Activated CD8-positive, alpha-beta memory T cell treated with anti-CD3 and anti-CD28 coated beads, Interleukin-2, amount 50 U/mL, for 24 hours (primary cell): ENCODE data around the gene PADI4.

Experiments used
- DNase-seq: peaks from one replicate; pipeline ENCODE4 v3.0.0-alpha.2; 2020; ENCODE audit errors: extremely low read depth

Gene PADI4, protein sequence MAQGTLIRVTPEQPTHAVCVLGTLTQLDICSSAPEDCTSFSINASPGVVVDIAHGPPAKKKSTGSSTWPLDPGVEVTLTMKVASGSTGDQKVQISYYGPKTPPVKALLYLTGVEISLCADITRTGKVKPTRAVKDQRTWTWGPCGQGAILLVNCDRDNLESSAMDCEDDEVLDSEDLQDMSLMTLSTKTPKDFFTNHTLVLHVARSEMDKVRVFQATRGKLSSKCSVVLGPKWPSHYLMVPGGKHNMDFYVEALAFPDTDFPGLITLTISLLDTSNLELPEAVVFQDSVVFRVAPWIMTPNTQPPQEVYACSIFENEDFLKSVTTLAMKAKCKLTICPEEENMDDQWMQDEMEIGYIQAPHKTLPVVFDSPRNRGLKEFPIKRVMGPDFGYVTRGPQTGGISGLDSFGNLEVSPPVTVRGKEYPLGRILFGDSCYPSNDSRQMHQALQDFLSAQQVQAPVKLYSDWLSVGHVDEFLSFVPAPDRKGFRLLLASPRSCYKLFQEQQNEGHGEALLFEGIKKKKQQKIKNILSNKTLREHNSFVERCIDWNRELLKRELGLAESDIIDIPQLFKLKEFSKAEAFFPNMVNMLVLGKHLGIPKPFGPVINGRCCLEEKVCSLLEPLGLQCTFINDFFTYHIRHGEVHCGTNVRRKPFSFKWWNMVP

DNA sequence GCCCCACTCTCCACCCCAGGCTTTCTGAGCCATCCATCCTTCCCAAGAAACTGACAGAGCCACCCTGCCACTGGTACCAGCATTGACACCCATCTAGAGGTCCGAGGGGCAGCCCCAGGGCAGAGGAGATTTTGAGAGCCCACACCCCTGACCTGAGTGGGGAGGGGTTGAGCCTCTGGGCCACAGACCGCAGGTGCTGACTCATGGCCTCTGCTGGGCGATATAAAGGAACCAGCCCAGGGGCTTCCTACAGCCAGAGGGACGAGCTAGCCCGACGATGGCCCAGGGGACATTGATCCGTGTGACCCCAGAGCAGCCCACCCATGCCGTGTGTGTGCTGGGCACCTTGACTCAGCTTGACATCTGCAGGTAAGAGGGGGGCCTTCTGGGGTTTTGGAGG, at the start of gene PADI4:
TSS of gene PADI4 (plus strand) at position 252 of the 400 bp plus-strand sequence. CDS start at position 278, 26 bp downstream.
- no peak for DNase-seq

DNA sequence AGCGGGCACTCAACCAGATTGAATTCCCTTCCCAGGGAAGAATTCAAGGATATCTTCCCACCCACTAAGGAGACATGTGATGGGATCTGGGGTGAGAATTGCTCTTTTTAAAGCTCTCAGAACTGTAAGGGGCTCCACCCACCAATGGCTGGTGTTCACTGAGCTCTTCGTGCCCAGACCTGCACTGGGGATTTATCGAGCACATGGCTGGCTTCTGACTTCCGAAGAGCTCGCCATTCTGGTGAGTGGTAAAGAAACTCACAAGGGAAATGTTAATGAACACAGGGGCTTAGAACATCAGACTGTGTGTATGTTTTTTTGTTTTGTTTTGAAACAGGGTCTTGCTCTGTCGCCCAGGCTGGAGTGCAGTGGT, 49.3 kb upstream of the PADI4 start:
- no peak for DNase-seq

DNA sequence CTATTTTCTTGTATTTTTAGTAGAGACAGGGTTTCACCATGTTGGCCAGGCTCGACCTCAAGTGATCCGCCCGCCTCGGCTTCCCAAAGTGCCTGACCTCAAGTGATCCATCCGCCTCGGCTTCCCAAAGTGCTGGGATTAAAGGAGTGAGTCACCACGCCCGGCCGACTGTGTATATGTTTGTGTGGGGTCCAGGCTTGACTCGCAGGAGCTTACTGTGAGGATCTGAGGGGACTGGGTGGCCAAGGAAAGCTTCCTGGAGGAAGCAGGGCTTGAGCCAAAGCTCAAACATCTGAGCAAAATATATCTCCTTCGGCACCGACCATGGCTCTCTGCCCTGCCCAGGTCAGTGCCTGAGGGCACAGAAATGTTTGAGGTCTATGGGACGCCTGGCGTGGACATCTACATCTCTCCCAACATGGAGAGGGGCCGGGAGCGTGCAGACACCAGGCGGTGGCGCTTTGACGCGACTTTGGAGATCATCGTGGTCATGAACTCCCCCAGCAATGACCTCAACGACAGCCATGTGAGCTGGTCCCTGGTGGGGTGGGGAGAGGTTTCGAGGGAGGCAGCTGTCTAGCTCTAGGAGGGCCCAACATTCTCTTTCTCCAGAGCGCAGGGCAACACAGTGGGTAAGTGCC, 48.6 kb upstream of the PADI4 start:
- DNase-seq, result no peak

DNA sequence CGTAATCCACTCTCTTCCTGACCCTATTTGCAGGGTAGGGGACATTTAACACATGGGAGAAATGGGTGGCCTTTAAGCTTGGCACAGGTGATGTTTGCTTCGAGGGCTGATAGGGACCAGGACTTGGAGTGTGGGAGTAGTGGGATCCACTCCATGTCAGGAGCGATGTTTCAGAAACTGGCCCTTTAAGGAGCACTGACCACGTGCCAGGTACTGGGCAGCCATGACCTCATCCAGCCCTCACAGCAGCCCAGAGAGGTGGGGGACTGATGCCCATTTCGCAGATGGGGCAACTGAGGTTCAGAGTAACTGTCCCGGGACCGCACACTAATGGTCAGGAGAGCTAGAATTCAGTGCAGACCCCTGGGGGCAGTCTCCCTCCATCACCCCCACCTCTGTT, 47.7 kb upstream of the PADI4 start:
- DNase-seq, result no peak

DNA sequence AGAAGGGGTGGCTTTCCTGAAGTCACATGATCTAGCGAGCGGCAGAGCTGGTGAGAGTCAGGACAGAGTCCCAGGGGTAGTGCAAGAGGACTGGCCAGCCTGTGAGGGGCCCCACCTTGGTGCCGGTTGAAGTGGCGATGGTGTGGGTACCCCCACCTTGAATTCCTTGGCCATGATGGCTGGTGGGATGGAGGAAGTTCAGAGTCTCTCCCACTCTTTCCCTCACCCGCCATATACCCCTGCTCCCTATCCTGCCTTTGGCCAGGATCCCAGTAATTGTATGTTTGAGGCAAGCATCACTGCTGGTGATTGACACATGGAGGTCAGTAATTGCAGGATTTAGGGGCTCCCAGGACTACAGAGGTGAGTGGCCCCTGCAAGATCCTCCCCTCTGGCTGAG, 47.3 kb upstream of the PADI4 start:
- no peak for DNase-seq

DNA sequence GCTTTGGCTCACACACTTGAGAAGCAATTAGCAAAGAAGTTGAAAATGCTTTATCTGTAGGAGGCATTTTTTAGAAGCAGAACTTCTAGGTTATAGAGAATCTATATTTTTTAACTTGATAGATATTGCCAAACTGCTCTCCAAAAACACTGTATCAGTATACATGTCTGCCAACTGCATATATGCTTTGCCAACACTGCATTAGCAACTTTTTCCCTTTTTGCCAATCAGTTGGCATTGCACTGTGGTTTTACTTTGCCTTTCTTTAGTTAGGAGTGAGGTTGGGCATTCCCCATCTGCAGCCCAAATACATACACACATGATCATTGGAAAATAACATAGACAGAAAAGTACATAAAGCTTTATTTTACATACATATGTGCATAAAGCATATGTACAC, 44.1 kb upstream of the PADI4 start:
- no peak for DNase-seq

DNA sequence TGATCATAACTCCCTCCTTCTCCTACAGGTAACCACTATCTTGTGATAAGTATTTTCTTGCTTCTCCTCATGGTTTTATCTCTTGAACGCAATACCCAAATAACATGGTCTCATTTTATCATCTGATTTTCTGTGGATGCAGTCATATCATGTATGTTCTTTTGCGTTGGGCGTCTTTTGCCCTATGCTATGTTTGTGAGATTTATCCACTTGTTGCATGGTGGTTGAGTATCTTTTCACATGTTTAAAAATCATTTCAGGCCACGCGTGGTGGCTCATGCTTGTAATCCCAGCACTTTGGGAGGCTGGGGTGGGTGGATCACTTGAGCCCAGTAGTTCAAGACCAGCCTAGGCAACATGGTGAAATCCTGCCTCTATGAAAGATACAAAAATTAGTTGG, 43.5 kb upstream of the PADI4 start:
- DNase-seq, result no peak

DNA sequence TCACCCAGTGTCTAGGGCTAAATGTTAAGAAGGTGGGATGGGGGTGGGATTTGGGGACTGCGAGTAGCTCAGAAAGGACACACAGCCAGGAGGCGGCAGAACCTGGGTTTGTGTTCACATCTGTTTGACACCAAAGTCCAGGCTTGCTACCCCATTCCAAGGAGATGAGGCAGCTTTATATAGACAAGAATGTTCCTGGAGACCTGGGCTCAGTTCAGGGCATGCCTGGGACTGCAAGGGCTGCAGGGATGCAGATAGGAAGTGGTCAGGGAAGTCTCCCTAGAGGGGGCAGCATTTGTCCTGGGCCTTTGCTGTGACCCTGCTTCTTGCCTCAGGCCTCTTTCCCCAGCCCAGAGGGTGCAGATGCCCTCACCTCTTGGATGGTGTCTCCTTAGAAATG, 42.8 kb upstream of the PADI4 start:
- DNase-seq, result no peak

DNA sequence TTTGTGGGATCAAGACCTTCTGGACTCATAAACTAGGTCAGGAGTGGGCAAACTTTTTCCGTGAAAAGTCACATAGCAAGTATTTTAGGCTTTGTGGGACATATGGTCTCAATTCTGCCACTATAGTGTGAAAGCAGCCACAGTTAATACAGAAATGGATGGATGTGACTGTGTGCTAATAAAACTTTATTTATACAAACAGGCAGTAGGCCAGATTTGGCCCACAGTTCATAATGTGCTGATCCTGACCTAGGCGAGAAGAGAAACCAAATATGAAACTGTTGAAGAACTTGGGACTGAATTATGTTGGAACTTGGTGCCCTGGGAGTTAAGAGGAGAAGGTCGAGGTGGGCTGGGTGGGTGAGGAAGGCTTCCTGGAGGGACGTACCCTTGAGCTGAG, 42.0 kb upstream of the PADI4 start:
- DNase-seq, result no peak

DNA sequence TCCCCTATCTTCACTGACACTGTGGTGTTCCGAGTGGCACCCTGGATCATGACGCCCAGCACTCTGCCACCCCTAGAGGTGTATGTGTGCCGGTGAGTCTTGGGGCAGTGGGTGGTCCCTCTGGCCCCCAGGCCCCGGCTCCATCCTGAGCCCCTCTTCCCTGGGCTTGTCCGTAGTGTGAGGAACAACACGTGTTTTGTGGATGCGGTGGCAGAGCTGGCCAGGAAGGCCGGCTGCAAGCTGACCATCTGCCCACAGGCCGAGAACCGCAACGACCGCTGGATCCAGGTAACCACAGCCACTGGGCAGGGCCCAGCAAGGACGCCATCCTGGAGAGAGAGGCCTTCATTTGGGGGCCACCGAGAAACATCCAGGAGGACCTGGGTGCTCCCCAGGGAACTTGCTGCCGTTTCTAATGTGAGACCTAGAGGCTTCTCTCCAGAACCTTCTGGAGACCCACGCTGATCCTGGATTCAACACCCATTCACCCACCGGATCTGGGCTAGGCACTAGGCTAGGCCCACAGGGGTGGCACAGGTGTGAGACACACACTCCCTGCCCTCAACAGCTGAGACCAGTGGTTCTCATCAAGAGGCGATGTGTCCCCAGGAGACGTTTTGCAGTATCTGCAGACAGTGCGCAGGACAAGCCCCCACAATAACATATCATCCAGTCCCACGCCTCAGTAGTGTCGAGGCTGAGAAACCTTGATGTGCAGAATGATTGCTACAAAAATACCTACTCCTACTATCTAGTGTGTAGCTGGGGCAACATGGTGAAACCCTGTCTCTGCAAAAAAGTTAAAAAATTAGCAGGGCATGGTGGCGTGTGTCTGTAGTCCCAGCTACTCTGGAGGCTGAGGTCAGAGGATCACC, 36.9 kb upstream of the PADI4 start:
- no peak for DNase-seq

DNA sequence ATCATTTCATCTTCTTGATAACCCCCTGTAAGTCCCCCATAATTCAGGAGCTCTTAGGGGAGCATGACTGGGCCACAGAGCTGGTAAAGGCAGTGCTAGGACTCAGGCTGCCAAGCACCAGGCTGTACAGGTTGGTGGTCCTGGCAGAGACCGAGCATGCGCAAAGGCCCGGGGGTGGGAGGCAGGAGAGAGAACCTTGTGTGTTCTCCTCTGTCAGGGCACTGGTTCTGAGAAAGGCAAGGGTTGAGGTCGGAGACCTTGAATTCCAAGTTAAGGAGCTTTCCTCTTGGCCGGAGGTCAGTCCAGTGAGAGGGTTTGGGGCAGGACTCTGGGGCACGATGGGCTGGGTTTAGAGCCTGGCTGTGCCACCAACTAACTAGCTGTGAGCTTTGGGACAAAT, 35.9 kb upstream of the PADI4 start:
- DNase-seq, result no peak

DNA sequence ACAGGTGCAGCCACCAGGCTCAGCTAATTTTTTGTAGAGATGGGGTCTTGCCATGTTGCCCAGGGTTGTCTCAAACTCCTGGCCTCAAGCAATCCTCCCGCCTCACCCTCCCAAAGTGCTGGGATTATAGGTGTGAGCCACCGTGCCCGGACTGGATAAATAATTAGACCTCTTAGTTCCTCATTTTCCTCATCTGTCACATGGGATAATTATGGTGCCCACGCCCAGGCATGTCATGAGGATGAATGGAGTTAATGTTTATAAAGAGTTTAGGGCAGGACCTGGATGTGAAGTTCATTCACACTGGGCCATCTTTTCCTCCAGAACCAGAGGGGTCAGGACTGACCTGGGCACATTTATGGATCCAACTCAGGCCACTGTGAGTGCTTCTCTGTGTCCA, 35.4 kb upstream of the PADI4 start:
- DNase-seq, result no peak

DNA sequence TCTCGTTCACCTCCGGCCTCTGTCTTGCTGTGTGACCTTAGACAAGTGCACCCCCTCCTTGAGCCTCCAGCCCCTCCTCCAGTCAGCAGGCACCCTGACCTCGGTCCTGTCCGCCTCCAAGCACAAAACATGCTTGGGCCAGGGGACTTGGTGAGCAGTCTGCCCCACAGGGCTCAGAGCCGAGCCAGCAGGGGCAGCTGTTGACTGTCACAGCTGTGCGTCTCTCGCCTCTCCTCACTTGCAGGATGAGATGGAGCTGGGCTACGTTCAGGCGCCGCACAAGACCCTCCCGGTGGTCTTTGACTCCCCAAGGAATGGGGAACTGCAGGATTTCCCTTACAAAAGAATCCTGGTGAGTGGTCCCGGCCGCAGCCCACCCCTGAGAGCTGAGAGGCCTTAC, 34.9 kb upstream of the PADI4 start:
- DNase-seq, result no peak

DNA sequence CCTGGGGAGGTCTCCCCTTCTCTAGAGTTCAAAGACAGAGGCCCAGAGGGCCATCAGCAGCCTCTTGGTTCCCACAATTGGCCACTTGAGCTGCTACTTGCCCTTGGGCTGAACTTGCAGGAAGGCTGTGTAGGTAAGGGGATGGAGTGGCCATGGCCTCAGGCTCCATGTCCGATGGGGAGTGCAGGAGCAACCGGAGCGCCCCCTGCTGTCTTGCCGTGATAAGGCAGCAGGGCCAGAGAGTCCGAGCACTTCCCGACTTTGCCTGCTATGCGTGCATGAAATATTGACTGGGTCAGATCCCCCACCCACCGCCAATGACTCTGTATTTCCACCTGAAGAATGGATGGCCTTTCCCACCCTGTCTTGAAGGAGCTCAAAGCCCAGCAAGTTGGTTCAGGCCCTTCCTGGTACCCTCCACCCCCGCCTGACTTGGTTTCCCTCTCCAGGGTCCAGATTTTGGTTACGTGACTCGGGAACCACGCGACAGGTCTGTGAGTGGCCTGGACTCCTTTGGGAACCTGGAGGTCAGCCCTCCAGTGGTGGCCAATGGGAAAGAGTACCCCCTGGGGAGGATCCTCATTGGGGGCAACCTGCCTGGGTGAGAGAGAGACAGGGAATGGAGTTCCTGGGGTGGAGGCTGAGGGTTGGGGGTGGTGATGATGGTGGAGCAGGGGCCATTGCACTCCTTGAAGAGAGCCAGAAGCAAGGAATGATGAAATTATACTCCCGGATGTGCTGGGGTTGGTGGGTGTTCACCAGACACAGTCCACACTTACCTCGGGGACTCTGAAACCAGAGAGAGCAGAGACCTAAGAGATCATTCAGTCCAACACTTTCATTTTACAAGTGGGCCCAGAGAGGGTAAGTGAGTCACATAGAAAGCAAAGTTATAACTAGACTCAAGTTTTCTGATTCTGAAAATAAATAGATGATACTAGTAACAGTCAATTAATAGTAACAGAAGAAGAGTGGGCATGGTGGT, 33.5 kb upstream of the PADI4 start:
- DNase-seq, result no peak

DNA sequence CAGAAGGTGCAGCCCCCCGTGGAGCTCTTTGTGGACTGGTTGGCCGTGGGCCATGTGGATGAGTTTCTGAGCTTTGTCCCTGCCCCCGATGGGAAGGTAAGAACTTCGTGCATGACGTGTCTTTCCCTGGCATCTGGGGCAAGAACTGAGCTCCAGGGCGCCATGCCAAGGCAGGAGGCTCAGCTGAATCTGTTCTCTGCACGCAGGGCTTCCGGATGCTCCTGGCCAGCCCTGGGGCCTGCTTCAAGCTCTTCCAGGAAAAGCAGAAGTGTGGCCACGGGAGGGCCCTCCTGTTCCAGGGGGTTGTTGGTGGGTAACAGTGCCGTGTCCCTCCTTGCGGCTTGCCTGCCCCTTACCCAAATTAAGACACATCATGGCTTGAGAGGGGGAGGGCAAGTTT, 31.4 kb upstream of the PADI4 start:
- no peak for DNase-seq

DNA sequence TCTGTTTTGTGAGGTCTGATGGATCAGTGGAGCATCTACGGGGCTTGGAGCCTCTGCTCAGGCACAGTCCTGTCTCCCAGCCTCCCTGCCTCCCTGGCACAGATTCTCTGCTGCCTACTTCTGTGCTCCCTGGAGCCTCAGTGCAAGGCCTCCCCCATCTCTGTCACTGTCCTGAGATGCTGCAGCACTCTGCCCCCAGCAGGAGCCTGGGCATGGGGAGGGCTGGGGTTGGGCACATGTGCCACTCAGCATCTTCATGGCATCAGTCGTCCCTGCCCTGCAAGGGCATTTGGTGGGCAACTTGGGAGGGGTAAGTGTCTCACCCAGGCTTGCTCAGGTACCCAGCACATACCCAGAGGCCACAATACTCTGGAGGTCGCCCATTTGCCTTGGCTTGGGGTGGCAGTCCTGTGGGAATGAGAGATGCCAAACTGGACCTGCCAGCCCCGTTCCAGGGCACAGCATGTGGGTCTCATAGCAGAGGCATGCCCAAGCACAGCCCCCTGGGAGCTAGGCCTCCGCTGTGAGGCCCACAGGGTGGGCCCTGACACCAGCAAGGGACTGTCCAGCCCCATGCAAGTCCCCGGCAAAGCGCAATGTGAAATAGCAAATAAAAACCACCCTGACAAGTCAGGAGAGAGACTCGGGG, 30.4 kb upstream of the PADI4 start:
- no peak for DNase-seq

DNA sequence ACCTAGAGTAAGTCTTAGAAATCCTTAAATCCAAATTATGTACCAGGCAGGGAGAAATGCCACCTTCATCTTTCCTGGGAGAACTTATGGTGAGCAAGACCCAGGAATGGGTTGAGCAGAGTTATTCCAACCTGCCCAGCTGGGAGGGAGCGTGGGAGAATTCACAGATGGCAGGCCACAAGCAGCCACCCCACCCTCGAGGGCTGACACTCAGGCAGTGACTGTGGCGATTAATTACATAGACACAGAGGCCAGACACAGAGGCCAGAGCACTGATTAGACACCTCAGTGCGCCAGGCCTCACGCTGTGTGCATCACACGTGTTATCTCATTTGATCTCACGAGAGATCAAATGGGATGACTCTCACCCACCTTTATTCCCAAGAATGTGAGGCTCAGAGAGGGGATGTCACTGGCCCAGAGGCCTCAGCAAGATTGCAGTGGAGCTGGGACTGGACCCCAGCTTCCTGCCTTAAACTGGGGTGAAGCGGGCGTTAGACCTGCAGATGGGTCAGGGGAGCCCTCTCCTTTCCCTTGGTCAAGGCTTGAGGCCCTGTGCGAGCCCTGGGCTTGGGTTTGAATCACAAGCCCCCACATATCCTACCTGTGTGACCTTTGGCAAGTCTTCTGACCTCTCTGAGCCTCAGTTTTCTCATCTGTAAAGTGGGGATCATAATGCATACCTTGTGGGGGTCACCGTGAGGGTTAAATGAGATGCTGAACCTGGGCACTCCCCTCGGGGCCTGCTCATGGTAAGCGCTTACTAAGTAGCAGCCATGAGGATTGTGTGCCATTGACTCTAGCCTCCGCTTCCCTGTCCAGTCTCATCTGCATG, 28.8 kb upstream of the PADI4 start:
- no peak for DNase-seq

DNA sequence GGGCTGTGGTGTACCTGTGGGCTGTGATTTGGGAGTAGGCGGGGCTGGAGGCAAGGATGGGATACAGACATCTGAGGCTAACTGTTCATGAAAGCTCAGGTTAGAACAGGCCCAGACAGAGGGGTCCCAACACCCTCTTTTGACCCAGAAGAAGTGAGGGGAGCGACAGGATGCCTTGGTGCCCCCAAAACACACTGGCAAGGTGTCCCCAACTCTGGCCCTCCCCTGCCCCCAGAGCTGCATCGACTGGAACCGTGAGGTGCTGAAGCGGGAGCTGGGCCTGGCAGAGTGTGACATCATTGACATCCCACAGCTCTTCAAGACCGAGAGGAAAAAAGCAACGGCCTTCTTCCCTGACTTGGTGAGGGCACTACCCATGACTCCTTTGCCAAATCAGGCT, 27.6 kb upstream of the PADI4 start:
- DNase-seq, result no peak

DNA sequence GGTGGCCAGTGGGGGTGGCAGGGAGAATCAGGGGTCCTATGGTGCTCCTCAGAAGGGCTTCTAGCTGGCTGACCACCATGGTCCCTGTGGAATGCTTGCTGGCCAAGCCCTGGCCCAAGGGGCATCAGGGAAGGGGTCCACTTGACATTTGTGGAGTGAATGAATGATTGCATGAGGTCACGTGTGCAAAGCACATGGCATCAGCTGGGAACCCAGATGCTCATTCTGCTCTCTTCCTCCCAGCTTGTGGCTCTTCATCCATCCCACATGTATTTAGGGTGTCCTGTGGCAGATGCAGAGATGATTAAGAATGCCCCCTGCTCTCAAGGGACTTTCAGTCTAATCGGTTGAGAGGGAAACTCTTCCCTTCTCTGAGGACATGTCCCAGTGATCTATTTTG, 27.1 kb upstream of the PADI4 start:
- no peak for DNase-seq

DNA sequence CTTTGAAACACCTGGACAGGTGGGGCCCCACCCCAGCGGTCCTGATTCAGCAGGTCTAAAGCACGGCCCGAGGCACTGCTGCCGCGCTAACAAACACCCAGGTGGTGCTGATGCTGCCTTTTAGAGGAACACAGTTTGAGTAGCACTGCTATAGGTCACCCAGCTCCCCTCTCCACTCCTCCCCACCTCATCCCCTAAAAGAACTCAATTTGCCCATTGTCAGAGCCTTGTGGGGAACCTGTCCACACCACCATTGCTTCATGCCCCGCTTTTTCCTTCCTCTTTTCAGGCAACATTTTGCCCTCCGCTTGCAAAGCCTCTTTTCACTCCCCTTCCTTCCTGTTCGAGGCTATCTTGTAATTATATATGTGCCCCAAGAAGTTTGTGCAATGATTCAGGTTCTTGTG, 26.2 kb upstream of the PADI4 start:
- DNase-seq, result no peak
